ENCODE data around the gene TGFA.

The TGFA gene

DNA sequence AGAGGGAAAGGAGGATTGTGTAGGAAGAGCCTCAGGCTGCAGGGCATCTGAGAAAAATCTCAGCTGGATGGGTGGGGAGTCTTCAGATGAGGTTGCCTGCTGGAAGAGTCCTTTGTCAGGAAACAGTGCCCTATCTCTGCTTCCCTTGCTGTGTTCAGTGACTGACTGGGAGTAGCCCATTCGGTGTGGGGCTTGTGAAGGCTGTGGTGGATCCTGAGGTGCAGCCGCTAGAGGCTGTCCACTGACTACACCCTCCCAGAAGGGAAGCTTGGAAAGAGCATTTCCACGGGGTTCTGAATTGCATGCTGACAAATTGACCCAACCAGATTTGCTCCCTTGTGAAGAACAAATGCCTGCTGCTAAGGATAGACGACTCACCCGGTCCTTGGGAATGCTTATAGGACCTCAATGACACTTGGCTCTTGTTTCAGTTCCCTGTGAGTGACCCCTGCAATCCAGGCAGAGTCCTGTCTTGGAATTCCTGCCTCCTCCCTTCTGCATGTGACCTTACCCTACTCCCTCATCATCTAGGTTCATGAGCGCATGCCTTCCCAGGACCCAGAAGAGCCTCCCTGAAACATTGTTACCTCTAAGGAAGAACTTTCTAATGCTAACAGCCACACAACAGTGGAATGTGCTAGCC lies 142.0 kb downstream of the TGFA start:
- Histone ChIP-seq H3K4me3 (ENCODE audit: low read depth, low read length) (no peak overlapping the region), H3K9me3 (ENCODE audit: severe bottlenecking) (no peaks in the 10 kb centered on the region), H3K36me3 (no peaks in the 10 kb centered on the region), H3K27me3 (ENCODE audit: insufficient read depth, low read depth, severe bottlenecking) (peaks cover 4% of the 10 kb centered on the region), H3K27ac (no peak overlapping the region)
- TF ChIP-seq, protein P1, sequence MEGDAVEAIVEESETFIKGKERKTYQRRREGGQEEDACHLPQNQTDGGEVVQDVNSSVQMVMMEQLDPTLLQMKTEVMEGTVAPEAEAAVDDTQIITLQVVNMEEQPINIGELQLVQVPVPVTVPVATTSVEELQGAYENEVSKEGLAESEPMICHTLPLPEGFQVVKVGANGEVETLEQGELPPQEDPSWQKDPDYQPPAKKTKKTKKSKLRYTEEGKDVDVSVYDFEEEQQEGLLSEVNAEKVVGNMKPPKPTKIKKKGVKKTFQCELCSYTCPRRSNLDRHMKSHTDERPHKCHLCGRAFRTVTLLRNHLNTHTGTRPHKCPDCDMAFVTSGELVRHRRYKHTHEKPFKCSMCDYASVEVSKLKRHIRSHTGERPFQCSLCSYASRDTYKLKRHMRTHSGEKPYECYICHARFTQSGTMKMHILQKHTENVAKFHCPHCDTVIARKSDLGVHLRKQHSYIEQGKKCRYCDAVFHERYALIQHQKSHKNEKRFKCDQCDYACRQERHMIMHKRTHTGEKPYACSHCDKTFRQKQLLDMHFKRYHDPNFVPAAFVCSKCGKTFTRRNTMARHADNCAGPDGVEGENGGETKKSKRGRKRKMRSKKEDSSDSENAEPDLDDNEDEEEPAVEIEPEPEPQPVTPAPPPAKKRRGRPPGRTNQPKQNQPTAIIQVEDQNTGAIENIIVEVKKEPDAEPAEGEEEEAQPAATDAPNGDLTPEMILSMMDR (IDR thresholded peaks at IDR 0.05; ENCODE audit: low read depth, low read length) = no peak
- DNase-seq = no peak

DNA sequence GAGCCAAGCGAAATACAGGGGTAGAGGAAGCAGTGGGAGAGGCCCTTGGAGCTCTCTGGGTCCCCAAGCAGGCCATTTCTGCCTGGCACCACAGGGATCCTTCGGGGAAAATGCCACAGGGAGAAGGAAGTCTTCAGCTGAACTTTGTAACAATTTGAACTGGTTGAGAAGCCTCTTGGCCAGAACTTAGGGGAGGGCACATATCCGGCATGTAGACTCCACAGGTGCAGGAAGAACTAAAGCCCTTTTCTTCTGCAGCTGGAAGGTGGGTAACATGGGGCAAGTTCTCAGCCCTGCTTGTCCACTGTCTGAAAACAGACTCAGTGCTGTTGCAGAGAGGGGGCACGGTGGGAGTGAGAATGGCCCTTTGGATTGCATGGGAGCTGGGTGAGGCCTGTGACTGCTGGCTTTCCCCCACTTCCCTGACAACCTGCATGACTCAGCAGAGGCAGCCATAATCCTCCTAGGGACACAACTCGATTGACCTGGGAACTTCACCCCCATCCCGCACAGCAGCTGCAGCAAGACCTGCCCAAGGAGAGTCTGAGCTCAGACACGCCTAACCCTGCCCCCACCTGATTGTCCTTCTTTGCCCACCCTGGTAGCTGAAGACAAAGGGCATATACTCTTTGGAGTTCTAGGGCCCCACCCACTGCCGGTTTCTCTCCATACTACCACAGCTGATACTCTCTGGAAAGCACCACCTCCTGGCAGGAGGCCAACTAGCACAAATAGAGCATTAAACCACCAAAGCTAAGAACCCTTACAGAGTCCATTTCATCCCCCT lies 150.2 kb downstream of the TGFA start:
- Histone ChIP-seq H3K4me3 (ENCODE audit: low read depth, low read length) (no peak overlapping the region), H3K36me3 (no peaks in the 10 kb centered on the region), H3K27me3 (ENCODE audit: insufficient read depth, low read depth, severe bottlenecking) (no peaks in the 10 kb centered on the region), H3K9me3 (ENCODE audit: severe bottlenecking) (no peaks in the 10 kb centered on the region), H3K27ac (no peak overlapping the region)
- peak; percentile 28 for DNase-seq
- TF ChIP-seq, protein P1 (IDR thresholded peaks at IDR 0.05; ENCODE audit: low read depth, low read length) = no peak

DNA sequence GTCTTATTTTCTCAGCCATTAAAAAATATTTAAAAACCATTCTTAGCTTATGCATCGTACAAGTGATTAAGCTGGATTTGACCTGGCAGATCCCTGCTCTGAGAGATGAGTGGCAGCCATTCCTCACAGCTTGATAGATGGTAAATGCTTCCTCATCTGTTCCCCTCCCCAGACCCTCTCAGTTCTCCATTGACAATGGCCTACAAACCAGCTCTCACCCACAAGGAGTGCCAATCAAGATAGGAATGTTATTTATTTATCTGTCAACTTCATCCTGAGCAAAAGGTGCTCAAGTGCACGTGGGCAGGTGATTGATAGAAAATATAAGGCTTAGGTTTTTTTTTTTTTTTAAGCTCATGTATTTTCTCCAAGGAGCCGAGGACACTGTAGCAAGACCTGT lies 153.1 kb downstream of the TGFA start:
- H3K27me3 ChIP-seq (ENCODE audit: insufficient read depth, low read depth, severe bottlenecking) = peaks cover 5% of the 10 kb centered on the region
- no peak overlapping the region for H3K27ac ChIP-seq
- DNase-seq = no peak
- no peaks in the 10 kb centered on the region for H3K36me3 ChIP-seq
- no peaks in the 10 kb centered on the region for H3K9me3 ChIP-seq (ENCODE audit: severe bottlenecking)
- TF ChIP-seq, protein P1 (IDR thresholded peaks at IDR 0.05; ENCODE audit: low read depth, low read length) = no peak
- H3K4me3 ChIP-seq (ENCODE audit: low read depth, low read length) = no peak overlapping the region

- peaks cover 5% of the 10 kb centered on the region for H3K27me3 ChIP-seq (ENCODE audit: insufficient read depth, low read depth, severe bottlenecking)
These were observed 154.6 kb downstream of the TGFA start for GRCh38 chr2:70399046-70399445.

More at GRCh38 chr2:70399046-70399445, 154.6 kb downstream of the TGFA start:
- no peak overlapping the region for H3K27ac ChIP-seq
- H3K36me3 ChIP-seq = no peaks in the 10 kb centered on the region
- DNase-seq = no peak
- no peak overlapping the region for H3K4me3 ChIP-seq (ENCODE audit: low read depth, low read length)
- TF ChIP-seq, protein P1 (IDR thresholded peaks at IDR 0.05; ENCODE audit: low read depth, low read length) = no peak
- peaks cover 2% of the 10 kb centered on the region for H3K9me3 ChIP-seq (ENCODE audit: severe bottlenecking)
